Tibial nerve (tissue), 4 donors: Measurements from ENCODE around the gene CD82. TPM values are rescaled to one million over a fixed set of nuclear protein-coding genes. Genes with fewer than 3 reads are reported as not detected.

Source experiments
- DNase-seq, 2 donors: peaks; one replicate each; pipeline ENCODE4 v3.0.0-alpha.2; 2019; ENCODE audit warnings: low spot score in 2 of 2
- H3K27ac ChIP-seq, 4 donors: fragments of 200-600 bp; sonication (generic) in 3 of 4; one replicate each; pipeline ENCODE4 v1.5.1; 2017 to 2019; ENCODE audit warnings: mild to moderate bottlenecking in 1 of 4
- H3K27me3 ChIP-seq, 2 donors: fragments of 200-600 bp; sonication (generic) in 1 of 2; one replicate each; pipeline versions ENCODE4 v1.5.1 to v1.6.0; 2017 to 2019
- H3K36me3 ChIP-seq, 3 donors: fragments of 200-600 bp; sonication (generic); one replicate each; pipeline ENCODE4 v1.5.1; 2018 to 2019
- H3K4me1 ChIP-seq, 4 donors: fragments of 200-600 bp; sonication (generic) in 3 of 4; one replicate each; pipeline ENCODE4 v1.5.1; 2017 to 2019
- H3K4me3 ChIP-seq, 4 donors: fragments of 200-600 bp; sonication (generic) in 3 of 4; one replicate each; pipeline ENCODE4 v1.5.1; 2017 to 2019; ENCODE audit warnings: mild to moderate bottlenecking in 1 of 4, moderate library complexity in 1 of 4
- H3K9me3 ChIP-seq, 4 donors: fragments of 200-600 bp; sonication (generic) in 3 of 4; one replicate each; pipeline ENCODE4 v1.5.1; 2017 to 2019
- CTCF ChIP-seq, 5 experiments: fragments of 200-600 bp in 3 of 5; fragments of 450-650 bp in 2 of 5; sonication (generic) in 3 of 5; IDR thresholded peaks; one replicate each; pipeline ENCODE4 v1.5.1; 2016 to 2019; ENCODE audit warnings: antibody characterized with exemption in 5 of 5, mild to moderate bottlenecking in 3 of 5, moderate library complexity in 2 of 5
- EP300 ChIP-seq, 2 donors: sonication (generic); formaldehyde crosslinking; IDR thresholded peaks; one replicate each; pipeline ENCODE4 v1.6.1; 2017; ENCODE audit warnings: antibody characterized with exemption in 2 of 2, mild to moderate bottlenecking in 1 of 2
- POLR2A ChIP-seq, 2 donors: fragments of 450-650 bp; IDR thresholded peaks; one replicate each; pipeline ENCODE4 v1.6.1; 2017; ENCODE audit warnings: antibody characterized with exemption in 2 of 2, mild to moderate bottlenecking in 2 of 2, moderate library complexity in 2 of 2
- WGBS, 2 donors: methylation state at CpG; one replicate each; pipeline ENCODE4 v1.1.5; 2018; 5-methylcytosine and 5-hydroxymethylcytosine counted together
- total RNA-seq, 4 donors: library from RNA; depleted of rRNA; stranded (reverse); fragments of >200 nt; gene quantifications; one replicate each; pipeline ENCODE4 v1.1.0, GENCODE V29; 2016

The CD82 gene
- total RNA-seq, 4 donors from 2014 or later, result 27.9 to 49.4 (median 43.4) TPM

DNA sequence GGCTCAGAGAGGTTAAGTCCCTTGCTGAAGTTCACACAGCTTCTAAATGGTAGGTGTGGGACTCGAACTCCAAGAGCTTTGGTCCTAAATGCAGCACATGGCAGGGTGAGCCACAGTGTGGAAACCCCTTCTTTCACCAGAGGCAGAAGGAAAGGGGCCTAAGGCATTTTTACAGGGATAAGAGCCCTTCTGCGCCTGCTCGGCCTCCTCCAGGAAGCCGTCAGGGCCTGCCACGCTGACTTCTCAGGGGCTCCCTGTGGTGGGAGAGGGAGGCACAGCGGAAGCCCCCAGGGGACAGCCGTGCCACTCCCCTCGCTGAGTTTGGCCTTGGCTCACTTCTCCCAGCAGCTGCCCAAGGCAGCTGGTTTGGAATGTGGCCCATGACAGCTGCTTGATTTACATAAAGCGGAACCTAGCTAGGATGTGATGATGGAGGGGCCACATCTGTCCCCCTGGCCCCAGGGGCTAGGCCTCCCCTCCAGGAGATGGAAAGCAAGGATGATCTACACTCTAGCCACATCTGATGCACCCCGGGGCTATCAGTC, 35.4 kb downstream of the CD82 start:
- Histone ChIP-seq H3K36me3 (peaks cover 0 to 13% (median 0%) of the 10 kb centered on the region in 3 donors), H3K9me3 (no peaks in the 10 kb centered on the region), H3K27me3 (no peaks in the 10 kb centered on the region), H3K27ac (peak overlapping the region in 3 of 4 donors; percentile 64 to 88 (median 75)), H3K4me1 (peaks cover 0 to 82% (median 56%) of the 10 kb centered on the region in 4 donors), H3K4me3 (no peak overlapping the region)
- TF ChIP-seq CTCF (IDR thresholded peaks at IDR 0.05), result no peak
- no peak for DNase-seq
- WGBS, 2 donors, result 36 to 39% methylated on average over 6 to 9 of the region's 10 CpGs

- Histone ChIP-seq H3K4me1 (peaks cover 0 to 74% (median 47%) of the 10 kb centered on the region in 4 donors), H3K4me3 (no peak overlapping the region), H3K27me3 (no peaks in the 10 kb centered on the region), H3K27ac (peak overlapping the region; percentile 34 to 88 (median 70)), H3K36me3 (peaks cover 0 to 19% (median 0%) of the 10 kb centered on the region in 3 donors), H3K9me3 (no peaks in the 10 kb centered on the region)
- DNase-seq, result no peak
- 55 to 62% methylated on average over 11 to 12 of the region's 14 CpGs for WGBS, 2 donors
- TF ChIP-seq EP300 (IDR thresholded peaks at IDR 0.05), result no peak
- TF ChIP-seq CTCF (IDR thresholded peaks at IDR 0.05), result no peak
- no peak for TF ChIP-seq POLR2A (IDR thresholded peaks at IDR 0.05)
Observed at GRCh38 chr11:44601471-44602370, 36.3 kb downstream of the CD82 start.

GRCh38 chr11:44602891-44603310, 37.4 kb downstream of the CD82 start:
- Histone ChIP-seq H3K9me3 (no peaks in the 10 kb centered on the region), H3K27me3 (no peaks in the 10 kb centered on the region), H3K4me3 (no peak overlapping the region), H3K27ac (peak overlapping the region; percentile 34 to 88 (median 70)), H3K36me3 (peaks cover 0 to 29% (median 0%) of the 10 kb centered on the region in 3 donors), H3K4me1 (peaks cover 0 to 62% (median 36%) of the 10 kb centered on the region in 4 donors)
- DNase-seq, result no peak
- TF ChIP-seq CTCF (IDR thresholded peaks at IDR 0.05), result no peak
- no peak for TF ChIP-seq POLR2A (IDR thresholded peaks at IDR 0.05)
- no peak for TF ChIP-seq EP300 (IDR thresholded peaks at IDR 0.05)
- WGBS, 2 donors, result 38 to 44% methylated on average over 6 of the region's 6 CpGs

- Histone ChIP-seq H3K36me3 (peaks cover 0 to 30% (median 0%) of the 10 kb centered on the region in 3 donors), H3K4me1 (peaks cover 0 to 63% (median 35%) of the 10 kb centered on the region in 4 donors), H3K27me3 (no peaks in the 10 kb centered on the region), H3K4me3 (no peak overlapping the region), H3K9me3 (no peaks in the 10 kb centered on the region), H3K27ac (peak overlapping the region in 2 of 4 donors; percentile 6 to 17)
- TF ChIP-seq POLR2A (IDR thresholded peaks at IDR 0.05), result no peak
- no peak for TF ChIP-seq CTCF (IDR thresholded peaks at IDR 0.05)
- TF ChIP-seq EP300 (IDR thresholded peaks at IDR 0.05), result no peak
- DNase-seq, result no peak
- 53 to 56% methylated on average over 6 of the region's 6 CpGs for WGBS, 2 donors
Observed at GRCh38 chr11:44604171-44604581, 38.7 kb downstream of the CD82 start.
